ENCODE measurements around the gene PTPRD.

PTPRD gene

GRCh38 chr9:10212702-10213101 lies 400.1 kb downstream of the PTPRD start:
- Mint-ChIP-seq H3K36me3 (ENCODE audit: insufficient read depth) (no peaks in the 10 kb centered on the region), H3K27me3 (no peaks in the 10 kb centered on the region), H3K4me3 (no peak overlapping the region), H3K9me3 (peaks cover 6% of the 10 kb centered on the region), H3K4me1 (no peaks in the 10 kb centered on the region), H3K27ac (ENCODE audit: low read depth) (no peak overlapping the region)
- DNase-seq (ENCODE audit: low spot score in 2 of 2) = no peak
- no peak for ATAC-seq (replicated peaks; ENCODE audit: extremely low read depth, poor library complexity, severe bottlenecking)

GRCh38 chr9:10208691-10209069 lies 404.1 kb downstream of the PTPRD start:
- peaks cover 6% of the 10 kb centered on the region for H3K9me3 Mint-ChIP-seq
- ATAC-seq (replicated peaks; ENCODE audit: extremely low read depth, poor library complexity, severe bottlenecking) (no peak), DNase-seq (ENCODE audit: low spot score in 2 of 2) (no peak)
- H3K4me3 Mint-ChIP-seq = no peak overlapping the region
- no peaks in the 10 kb centered on the region for H3K4me1 Mint-ChIP-seq
- H3K36me3 Mint-ChIP-seq (ENCODE audit: insufficient read depth) = no peaks in the 10 kb centered on the region
- H3K27ac Mint-ChIP-seq (ENCODE audit: low read depth) = no peak overlapping the region
- H3K27me3 Mint-ChIP-seq = no peaks in the 10 kb centered on the region

DNA sequence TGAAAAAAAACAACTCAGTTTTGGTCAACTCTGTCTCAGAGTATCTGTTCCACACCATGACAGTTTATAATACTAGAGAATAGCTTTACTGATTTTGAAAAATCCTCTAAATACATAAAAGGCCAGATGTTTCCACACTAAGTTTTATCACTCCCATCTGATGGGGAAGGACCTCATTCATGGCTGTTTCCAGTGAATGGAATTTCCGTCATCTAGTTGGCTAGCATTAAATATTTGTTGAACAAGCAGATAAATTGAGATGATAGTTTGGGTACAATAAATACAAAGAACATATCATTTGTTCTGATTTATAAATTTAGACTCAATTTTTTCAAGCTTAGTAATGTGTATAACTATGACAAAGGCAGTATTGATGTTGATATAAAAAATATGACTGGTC lies 408.5 kb downstream of the PTPRD start:
- no peak for DNase-seq (ENCODE audit: low spot score in 2 of 2)
- no peak overlapping the region for H3K4me3 Mint-ChIP-seq

GRCh38 chr9:10173561-10173960 lies 439.2 kb downstream of the PTPRD start:
- Mint-ChIP-seq H3K4me3 (no peak overlapping the region), H3K36me3 (ENCODE audit: insufficient read depth) (no peaks in the 10 kb centered on the region), H3K27ac (ENCODE audit: low read depth) (no peak overlapping the region), H3K27me3 (no peaks in the 10 kb centered on the region), H3K9me3 (peaks cover 24% of the 10 kb centered on the region), H3K4me1 (no peaks in the 10 kb centered on the region)
- DNase-seq (ENCODE audit: low spot score in 2 of 2) (no peak), ATAC-seq (replicated peaks; ENCODE audit: extremely low read depth, poor library complexity, severe bottlenecking) (no peak)

More for the DNA sequence above, 408.5 kb downstream of the PTPRD start:
- Mint-ChIP-seq H3K36me3 (ENCODE audit: insufficient read depth) (no peaks in the 10 kb centered on the region), H3K27ac (ENCODE audit: low read depth) (no peak overlapping the region), H3K27me3 (no peaks in the 10 kb centered on the region), H3K4me1 (no peaks in the 10 kb centered on the region), H3K9me3 (no peaks in the 10 kb centered on the region)
- ATAC-seq (replicated peaks; ENCODE audit: extremely low read depth, poor library complexity, severe bottlenecking) = no peak

GRCh38 chr9:10172476-10172875 lies 440.3 kb downstream of the PTPRD start:
- Mint-ChIP-seq H3K4me3 (no peak overlapping the region), H3K27me3 (no peaks in the 10 kb centered on the region), H3K4me1 (no peaks in the 10 kb centered on the region), H3K27ac (ENCODE audit: low read depth) (no peak overlapping the region), H3K9me3 (peaks cover 14% of the 10 kb centered on the region), H3K36me3 (ENCODE audit: insufficient read depth) (no peaks in the 10 kb centered on the region)
- DNase-seq (ENCODE audit: low spot score in 2 of 2) (no peak), ATAC-seq (replicated peaks; ENCODE audit: extremely low read depth, poor library complexity, severe bottlenecking) (no peak)

DNA sequence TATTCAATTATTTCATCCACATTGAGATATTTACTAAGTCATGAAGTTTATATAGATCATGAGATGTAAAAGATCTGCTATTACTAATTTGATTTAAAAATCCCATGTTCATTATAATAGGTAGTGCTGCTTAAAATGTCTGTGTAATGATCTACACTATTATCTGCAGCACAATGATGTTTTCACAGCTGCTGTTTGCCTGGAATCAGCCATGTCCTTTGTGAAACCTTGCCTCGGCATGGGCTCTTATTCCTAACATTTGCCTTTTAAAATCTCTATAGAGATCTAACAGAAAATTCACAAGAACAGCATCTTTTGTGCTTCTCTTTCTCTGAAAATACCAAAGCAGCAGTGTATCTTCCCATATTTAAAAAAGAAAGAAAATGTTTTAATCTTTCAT lies 444.6 kb downstream of the PTPRD start:
- Mint-ChIP-seq H3K4me3 (no peak overlapping the region), H3K9me3 (peaks cover 7% of the 10 kb centered on the region), H3K27ac (ENCODE audit: low read depth) (no peak overlapping the region), H3K36me3 (ENCODE audit: insufficient read depth) (no peaks in the 10 kb centered on the region), H3K4me1 (no peaks in the 10 kb centered on the region), H3K27me3 (no peaks in the 10 kb centered on the region)
- DNase-seq (ENCODE audit: low spot score in 2 of 2) (no peak), ATAC-seq (replicated peaks; ENCODE audit: extremely low read depth, poor library complexity, severe bottlenecking) (no peak)

DNA sequence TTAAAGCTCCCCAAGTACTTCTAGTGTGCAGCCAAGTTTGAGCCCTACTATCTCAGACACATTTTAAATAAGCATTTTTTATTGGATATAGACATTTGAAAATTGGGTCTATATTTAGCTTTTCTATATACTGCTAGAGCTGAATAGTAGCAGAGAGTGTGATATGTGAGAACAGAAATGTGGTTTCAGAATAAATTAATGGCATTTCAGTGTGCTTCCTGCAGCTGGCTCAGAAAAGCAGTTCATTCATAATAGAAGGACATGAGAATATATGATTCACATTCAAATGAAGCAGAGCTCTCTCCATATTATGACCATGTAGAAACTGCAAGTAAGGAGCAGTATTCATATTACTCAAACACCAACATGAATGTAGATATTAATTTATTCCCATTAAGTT lies 464.0 kb downstream of the PTPRD start:
- H3K4me3 Mint-ChIP-seq = no peak overlapping the region
- peaks cover 5% of the 10 kb centered on the region for H3K9me3 Mint-ChIP-seq

DNA sequence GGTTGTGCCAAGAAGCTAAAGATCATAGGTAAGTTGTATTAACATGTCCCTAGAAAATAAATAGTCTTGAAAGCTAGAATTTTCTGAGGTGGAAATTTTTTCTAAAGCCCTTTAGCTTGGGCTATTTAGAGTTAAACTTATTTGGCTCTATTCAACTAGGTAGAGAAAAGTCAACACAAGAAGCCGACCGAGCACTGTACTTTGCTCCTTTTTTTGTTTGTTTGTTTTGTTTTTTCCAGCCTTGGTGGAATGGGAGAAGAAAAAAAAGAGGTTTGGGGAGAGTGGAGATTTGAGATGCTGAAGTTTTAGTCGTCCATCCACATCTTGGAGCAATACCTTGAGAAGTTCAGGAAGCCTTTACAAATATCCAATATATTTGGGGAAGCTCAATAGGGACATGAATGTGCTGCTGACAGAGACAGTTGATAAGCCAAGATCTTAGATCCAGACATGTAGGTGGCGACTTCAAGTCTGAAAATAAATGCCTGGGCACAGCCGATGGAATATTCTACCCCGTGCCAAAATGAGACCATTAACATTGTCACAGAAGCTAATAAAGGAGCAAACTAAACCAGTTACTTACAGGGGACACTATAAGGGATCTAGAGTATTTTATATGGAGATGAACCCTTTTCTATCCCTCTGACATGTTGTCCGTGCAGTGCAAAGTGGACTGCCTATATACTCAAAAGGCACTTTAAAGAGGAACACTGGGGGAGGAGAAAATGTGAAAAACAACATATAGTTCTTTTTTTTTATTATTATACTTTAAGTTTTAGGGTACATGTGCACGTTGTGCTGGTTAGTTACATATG lies 466.1 kb downstream of the PTPRD start:
- no peak overlapping the region for H3K27ac Mint-ChIP-seq (ENCODE audit: low read depth)

More for the DNA sequence above, 464.0 kb downstream of the PTPRD start:
- Mint-ChIP-seq H3K36me3 (ENCODE audit: insufficient read depth) (no peaks in the 10 kb centered on the region), H3K27me3 (no peaks in the 10 kb centered on the region), H3K4me1 (no peaks in the 10 kb centered on the region), H3K27ac (ENCODE audit: low read depth) (no peak overlapping the region)
- ATAC-seq (replicated peaks; ENCODE audit: extremely low read depth, poor library complexity, severe bottlenecking) (no peak), DNase-seq (ENCODE audit: low spot score in 2 of 2) (no peak)

DNA sequence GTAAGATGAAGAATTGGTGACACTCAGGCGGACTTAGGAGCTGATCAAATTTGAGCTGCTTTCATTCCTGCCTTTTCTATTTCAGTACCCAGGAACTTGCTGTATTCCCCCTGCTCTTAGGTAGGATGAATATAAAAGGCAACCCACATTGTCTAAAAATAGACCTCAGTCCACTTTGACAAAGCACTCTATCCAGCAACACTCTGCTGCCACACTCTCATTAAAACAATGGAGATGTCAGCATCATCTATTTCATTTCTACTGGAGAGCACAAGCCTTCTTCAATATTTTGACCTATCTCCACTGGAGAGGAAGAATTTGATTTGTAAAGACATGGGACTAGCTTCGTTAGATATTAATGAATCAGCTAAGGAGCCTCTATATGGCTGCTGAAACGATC lies 468.4 kb downstream of the PTPRD start:
- Mint-ChIP-seq H3K4me1 (no peaks in the 10 kb centered on the region), H3K36me3 (ENCODE audit: insufficient read depth) (no peaks in the 10 kb centered on the region), H3K27ac (ENCODE audit: low read depth) (no peak overlapping the region), H3K27me3 (no peaks in the 10 kb centered on the region), H3K4me3 (no peak overlapping the region), H3K9me3 (peaks cover 5% of the 10 kb centered on the region)
- DNase-seq (ENCODE audit: low spot score in 2 of 2) (no peak), ATAC-seq (replicated peaks; ENCODE audit: extremely low read depth, poor library complexity, severe bottlenecking) (no peak)

More for the DNA sequence above, 466.1 kb downstream of the PTPRD start:
- H3K9me3 Mint-ChIP-seq = peaks cover 8% of the 10 kb centered on the region
- H3K27me3 Mint-ChIP-seq = no peaks in the 10 kb centered on the region
- ATAC-seq (replicated peaks; ENCODE audit: extremely low read depth, poor library complexity, severe bottlenecking) = no peak
- H3K36me3 Mint-ChIP-seq (ENCODE audit: insufficient read depth) = no peaks in the 10 kb centered on the region
- H3K4me1 Mint-ChIP-seq = no peaks in the 10 kb centered on the region
- H3K4me3 Mint-ChIP-seq = no peak overlapping the region
- DNase-seq (ENCODE audit: low spot score in 2 of 2) = no peak

DNA sequence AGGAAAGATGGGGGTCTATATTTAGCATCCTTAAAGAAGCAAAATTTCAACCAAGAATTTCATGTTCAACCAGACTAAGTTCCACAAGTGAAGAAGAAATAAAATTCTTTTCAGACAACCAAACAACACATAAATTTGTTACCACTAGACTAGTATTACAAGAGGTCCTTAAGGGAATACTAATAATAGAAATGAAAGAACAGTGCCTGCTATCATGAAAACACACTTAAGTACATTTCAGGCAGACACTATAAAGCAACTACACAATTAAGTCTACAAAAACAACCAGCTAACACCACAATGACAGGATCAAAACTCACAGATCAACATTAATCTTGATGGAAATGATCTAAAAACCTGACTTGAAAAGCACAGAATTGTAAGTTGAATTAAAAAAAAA lies 477.2 kb downstream of the PTPRD start:
- Mint-ChIP-seq H3K9me3 (peaks cover 18% of the 10 kb centered on the region), H3K36me3 (ENCODE audit: insufficient read depth) (no peaks in the 10 kb centered on the region), H3K27ac (ENCODE audit: low read depth) (no peak overlapping the region), H3K4me1 (no peaks in the 10 kb centered on the region), H3K27me3 (no peaks in the 10 kb centered on the region), H3K4me3 (no peak overlapping the region)
- ATAC-seq (replicated peaks; ENCODE audit: extremely low read depth, poor library complexity, severe bottlenecking) (no peak), DNase-seq (ENCODE audit: low spot score in 2 of 2) (no peak)

GRCh38 chr9:10134266-10134665 lies 478.5 kb downstream of the PTPRD start:
- no peak for ATAC-seq (replicated peaks; ENCODE audit: extremely low read depth, poor library complexity, severe bottlenecking)
- Mint-ChIP-seq H3K36me3 (ENCODE audit: insufficient read depth) (no peaks in the 10 kb centered on the region), H3K4me1 (no peaks in the 10 kb centered on the region), H3K9me3 (peaks cover 26% of the 10 kb centered on the region), H3K27me3 (no peaks in the 10 kb centered on the region), H3K4me3 (no peak overlapping the region), H3K27ac (ENCODE audit: low read depth) (no peak overlapping the region)
- DNase-seq (ENCODE audit: low spot score in 2 of 2) = no peak

DNA sequence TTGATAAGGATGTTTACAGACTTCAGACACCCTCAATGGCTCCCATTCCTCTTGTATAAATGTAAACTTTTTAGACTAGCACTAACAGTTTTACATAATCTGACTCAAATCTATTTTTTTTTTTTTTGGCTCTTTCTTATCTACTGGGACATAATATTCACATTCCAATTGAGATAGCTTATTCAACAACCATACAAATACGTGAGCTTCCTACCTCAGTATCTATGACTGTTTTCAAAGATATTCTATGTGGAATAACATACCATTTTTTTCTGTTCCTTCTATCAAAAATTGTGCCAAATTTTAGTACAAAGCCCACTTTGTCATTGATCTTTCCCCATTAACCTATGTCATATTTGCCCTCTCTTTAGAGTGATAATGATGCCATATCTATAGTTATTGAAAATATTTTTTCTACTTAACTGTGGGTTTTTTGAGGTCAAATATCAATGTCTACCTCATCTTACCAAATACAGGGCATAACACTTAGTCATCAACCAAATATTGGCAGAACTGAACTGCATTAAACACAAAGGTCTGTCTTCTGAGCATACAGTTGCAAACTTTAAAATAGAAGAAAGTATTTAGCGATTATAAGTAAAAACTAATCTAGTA lies 482.6 kb downstream of the PTPRD start:
- Mint-ChIP-seq H3K4me1 (no peaks in the 10 kb centered on the region), H3K4me3 (no peak overlapping the region), H3K27ac (ENCODE audit: low read depth) (no peak overlapping the region), H3K36me3 (ENCODE audit: insufficient read depth) (no peaks in the 10 kb centered on the region), H3K9me3 (peaks cover 24% of the 10 kb centered on the region), H3K27me3 (no peaks in the 10 kb centered on the region)
- ATAC-seq (replicated peaks; ENCODE audit: extremely low read depth, poor library complexity, severe bottlenecking) (no peak), DNase-seq (ENCODE audit: low spot score in 2 of 2) (no peak)

GRCh38 chr9:10127867-10128266 lies 484.9 kb downstream of the PTPRD start:
- no peaks in the 10 kb centered on the region for H3K4me1 Mint-ChIP-seq
- no peak for ATAC-seq (replicated peaks; ENCODE audit: extremely low read depth, poor library complexity, severe bottlenecking)
- H3K9me3 Mint-ChIP-seq = peaks cover 24% of the 10 kb centered on the region
- no peak overlapping the region for H3K4me3 Mint-ChIP-seq
- no peak for DNase-seq (ENCODE audit: low spot score in 2 of 2)
- no peaks in the 10 kb centered on the region for H3K36me3 Mint-ChIP-seq (ENCODE audit: insufficient read depth)
- H3K27me3 Mint-ChIP-seq = no peaks in the 10 kb centered on the region
- H3K27ac Mint-ChIP-seq (ENCODE audit: low read depth) = no peak overlapping the region
